K562 (cell line): ENCODE results near the gene PPOX. TPM values are rescaled to one million over a fixed set of nuclear protein-coding genes. Genes with fewer than 3 reads are reported as not detected.

Experiments
- ATF7 ChIP-seq: fragments of 450-650 bp; IDR thresholded peaks from 2 replicates; pipeline ENCODE4 v1.7.1; 2014; ENCODE audit warnings: mild to moderate bottlenecking, moderate library complexity
- CBX2 ChIP-seq: fragments of 200-600 bp; sonication (generic); IDR thresholded peaks from one replicate; pipeline ENCODE4 v1.6.1; 2012; ENCODE audit warnings: mild to moderate bottlenecking, low read length, inconsistent platforms; ENCODE audit not compliant: insufficient read depth, poor library complexity, severe bottlenecking
- CREBBP ChIP-seq: IDR thresholded peaks from one replicate; pipeline ENCODE4 v1.6.1; 2012; ENCODE audit warnings: low read depth, mild to moderate bottlenecking, control low read depth, inconsistent platforms, low read length
- EGR1 ChIP-seq: fragments of 450-650 bp; conservative IDR thresholded peaks from 2 replicates; pipeline ENCODE4 v1.6.1; 2017; ENCODE audit warnings: mild to moderate bottlenecking
- EP300 ChIP-seq: IDR thresholded peaks from 2 replicates; pipeline ENCODE4 v1.6.1; 2012; ENCODE audit warnings: low read length, improper control_type of control experiment
- FOXJ2 ChIP-seq: fragments of 200-800 bp; sonication (Bioruptor generic); IDR thresholded peaks from 2 replicates; pipeline ENCODE4 v1.6.1; 2016; ENCODE audit warnings: missing genetic modification characterization, missing compliant biosample characterization
- FUS ChIP-seq: fragments of 200-400 bp; formaldehyde crosslinking; optimal IDR thresholded peaks from 2 replicates; pipeline ENCODE3; 2017; ENCODE audit warnings: low read depth, low read length
- HBP1 ChIP-seq: fragments of 450-650 bp; formaldehyde crosslinking; IDR thresholded peaks from 2 replicates; pipeline ENCODE4 v1.4.0; 2022; ENCODE audit warnings: missing genetic modification characterization
- HMG20B ChIP-seq: fragments of 250-450 bp; sonication (Bioruptor Pico); IDR thresholded peaks from 2 replicates; pipeline ENCODE4 v1.5.0; 2021; ENCODE audit warnings: mild to moderate bottlenecking
- NFXL1 ChIP-seq: fragments of 450-650 bp; formaldehyde crosslinking; IDR thresholded peaks from 2 replicates; pipeline ENCODE4 v1.4.0; 2021; ENCODE audit warnings: mild to moderate bottlenecking
- SFPQ ChIP-seq: fragments of 200-400 bp; formaldehyde crosslinking; IDR thresholded peaks from 2 replicates; pipeline ENCODE4 v1.6.1; 2017; ENCODE audit warnings: mild to moderate bottlenecking, low read depth, low read length, moderate library complexity
- SIX5 ChIP-seq, 2 experiments: IDR thresholded peaks; 2 replicates each; pipeline ENCODE4 v1.6.1; 2011; ENCODE audit warnings: low read length in 2 of 2, borderline replicate concordance in 1 of 2, low read depth in 1 of 2, mild to moderate bottlenecking in 1 of 2, moderate library complexity in 1 of 2; ENCODE audit not compliant: insufficient read depth in 1 of 2
- SMAD4 ChIP-seq: fragments of 250-450 bp; sonication (Bioruptor Pico); conservative IDR thresholded peaks from 2 replicates; pipeline ENCODE4 v1.8.0; 2021; ENCODE audit warnings: inconsistent platforms, mild to moderate bottlenecking, moderate library complexity
- SNIP1 ChIP-seq: fragments of 450-650 bp; IDR thresholded peaks from 2 replicates; pipeline ENCODE4 v1.7.1; 2017; ENCODE audit warnings: low read depth, mild to moderate bottlenecking
- U2AF1 ChIP-seq: fragments of 200-400 bp; formaldehyde crosslinking; optimal IDR thresholded peaks from 2 replicates; pipeline ENCODE3; 2017; ENCODE audit warnings: mild to moderate bottlenecking, low read depth, low read length, moderate library complexity
- ZNF175 ChIP-seq: fragments of 200-800 bp; sonication (Bioruptor generic); IDR thresholded peaks from 2 replicates; pipeline ENCODE4 v1.6.1; 2016; ENCODE audit warnings: low read depth, mild to moderate bottlenecking, missing genetic modification characterization, missing compliant biosample characterization
- ZNF212 ChIP-seq: fragments of 450-650 bp; formaldehyde crosslinking; IDR thresholded peaks from 2 replicates; pipeline ENCODE4 v1.4.0; 2020; ENCODE audit warnings: mild to moderate bottlenecking
- ZNF277 ChIP-seq: fragments of 250-450 bp; sonication (Bioruptor Pico); IDR thresholded peaks from 2 replicates; pipeline ENCODE4 v1.8.0; 2022; ENCODE audit warnings: inconsistent platforms, mild to moderate bottlenecking, moderate library complexity, borderline replicate concordance
- ZNF282 ChIP-seq: sonication (generic); formaldehyde crosslinking; IDR thresholded peaks from 2 replicates; pipeline ENCODE4 v1.8.1; 2023; ENCODE audit warnings: missing genetic modification reagents
- ZSCAN32 ChIP-seq: fragments of 450-650 bp; formaldehyde crosslinking; IDR thresholded peaks from 2 replicates; pipeline ENCODE4 v1.4.0; 2020; ENCODE audit warnings: mild to moderate bottlenecking, moderate library complexity
- polyA plus RNA-seq, 8 experiments: library from polyadenylated mRNA; depleted of rRNA in 4 of 8; stranded (reverse) in 5 of 8; unstranded in 3 of 8; fragments of >200 nt; fragmentation: Nextera tagmentation in 2 of 8; fragmentation: Illumina TruSeq in 1 of 8; extraction: Ambion mirVana in 2 of 8; extraction: Trizol in 1 of 8; gene quantifications; 2 replicates each; pipeline versions ENCODE4 v1.2.1 to v1.2.3, GENCODE V29; 2011 to 2014; ENCODE audit warnings: inconsistent platforms in 1 of 8, missing spikeins in 1 of 8
- total RNA-seq, 7 experiments: library from RNA; depleted of rRNA in 6 of 7; stranded (reverse); fragments of >200 nt in 6 of 7; fragmentation: Illumina TruSeq in 2 of 7; extraction: Trizol in 2 of 7; gene quantifications; 2 replicates each; pipeline versions ENCODE4 v1.2.1 to v1.2.3, GENCODE V29; 2011 to 2021; ENCODE audit warnings: low replicate concordance in 1 of 7

PPOX gene
- total and polyA plus RNA-seq, 9 of the 15 experiments (the other 6 are each of a cell fraction or from before 2014, with no cell fraction given): 17.0 to 57.1 (median 38.9) TPM

- TF ChIP-seq FUS (no peak), CBX2 (no peak), SIX5 (IDR thresholded peaks at IDR 0.05; ENCODE audit: borderline replicate concordance in 1 of 2, insufficient read depth in 1 of 2, low read depth in 1 of 2, low read length in 2 of 2) (peak; percentile 36 to 38; a peak in 1 of 4 replicates), SMAD4 (CRISPR knock-in tag) (peak; percentile 57; the same call in 1 of the 2 replicates), ZNF212 (CRISPR knock-in tag) (no peak), CREBBP (no peak), ZNF277 (CRISPR knock-in tag) (no peak), EP300 (peak; percentile 7; the same call in 1 of the 2 replicates), FOXJ2 (tag) (peak; percentile 81), U2AF1 (no peak), HMG20B (CRISPR knock-in tag) (no peak), NFXL1 (no peak), ZSCAN32 (CRISPR knock-in tag) (no peak), SNIP1 (no peak), ATF7 (peak; percentile 76), EGR1 (no peak), HBP1 (CRISPR knock-in tag) (no peak), ZNF282 (CRISPR knock-in tag) (no peak), ZNF175 (no peak), SFPQ (no peak)
Observed at GRCh38 chr1:161153682-161154337, 12.4 kb upstream of the PPOX start, which contains the start of gene UFC1 (continued).
